Astrocyte (in vitro differentiated cells and primary cell): Measurements from ENCODE around the gene NINJ1.

ENCODE experiments used
- CTCF ChIP-seq: IDR thresholded peaks from 2 replicates; pipeline ENCODE4 v1.5.1; 2011; ENCODE audit warnings: low read depth, mild to moderate bottlenecking, inconsistent platforms, low read length, moderate library complexity; ENCODE audit not compliant: insufficient read depth
- EZH2 ChIP-seq: IDR thresholded peaks from 2 replicates; pipeline ENCODE4 v1.6.1; 2012; ENCODE audit warnings: mild to moderate bottlenecking, low read length, inconsistent platforms; ENCODE audit not compliant: insufficient read depth

GRCh38 chr9:93178851-93179786 lies 45.1 kb upstream of the NINJ1 start:
- TF ChIP-seq EZH2: no peak
- TF ChIP-seq CTCF: no peak
